ENCODE measurements around the gene SLC35E2B. TPM values are rescaled to one million over a fixed set of nuclear protein-coding genes. Genes with fewer than 3 reads are reported as not detected.

Gene SLC35E2B
- total and polyA plus RNA-seq, 3 donors from 2014 or later: 25.9 to 50.0 (median 48.8) TPM

GRCh38 chr1:1629430-1630190, 63.0 kb downstream of the SLC35E2B start:
- no peak for DNase-seq
- 61 to 71% methylated on average over 37 to 43 of the region's 48 CpGs for WGBS, 2 donors
- Histone ChIP-seq H3K9me3 (no peaks in the 10 kb centered on the region), H3K36me3 (ENCODE audit: low read depth, missing control alignments) (no peaks in the 10 kb centered on the region), H3K4me1 (peaks cover 3% of the 10 kb centered on the region), H3K27ac (no peak overlapping the region), H3K27me3 (no peaks in the 10 kb centered on the region), H3K4me3 (peak overlapping the region in 1 of 2 donors; percentile 20)
- intact Hi-C loops (cut with DNase I; ENCODE audit: low total_unique reads): no loop called here
- no peak for TF ChIP-seq CTCF (IDR thresholded peaks at IDR 0.05)

- Histone ChIP-seq H3K9me3 (no peaks in the 10 kb centered on the region), H3K27me3 (no peaks in the 10 kb centered on the region), H3K27ac (no peak overlapping the region), H3K4me1 (peaks cover 3% of the 10 kb centered on the region), H3K36me3 (ENCODE audit: low read depth, missing control alignments) (no peaks in the 10 kb centered on the region), H3K4me3 (peak overlapping the region in 1 of 2 donors; percentile 20)
- intact Hi-C loops (cut with DNase I; ENCODE audit: low total_unique reads): no loop called here
- no peak for TF ChIP-seq POLR2A (IDR thresholded peaks at IDR 0.05)
- no peak for TF ChIP-seq CTCF (IDR thresholded peaks at IDR 0.05)
- 36 to 82% methylated on average over 19 to 26 of the region's 53 CpGs for WGBS, 2 donors
- DNase-seq: no peak
These were observed 63.7 kb downstream of the SLC35E2B start for GRCh38 chr1:1628754-1629429.

- Histone ChIP-seq H3K4me1 (peaks cover 3% of the 10 kb centered on the region), H3K9me3 (no peaks in the 10 kb centered on the region), H3K4me3 (no peak overlapping the region), H3K36me3 (ENCODE audit: low read depth, missing control alignments) (no peaks in the 10 kb centered on the region), H3K27me3 (no peaks in the 10 kb centered on the region), H3K27ac (no peak overlapping the region)
- TF ChIP-seq POLR2A (IDR thresholded peaks at IDR 0.05) (no peak), CTCF (IDR thresholded peaks at IDR 0.05) (no peak)
- DNase-seq: no peak
- 75 to 94% methylated on average over 8 to 53 of the region's 53 CpGs for WGBS, 2 donors
- intact Hi-C loops (cut with DNase I; ENCODE audit: low total_unique reads): no loop called here
These were observed 64.5 kb downstream of the SLC35E2B start for GRCh38 chr1:1627829-1628753.

GRCh38 chr1:1627261-1627828, 65.2 kb downstream of the SLC35E2B start:
- Histone ChIP-seq H3K4me1 (peaks cover 3% of the 10 kb centered on the region), H3K36me3 (ENCODE audit: low read depth, missing control alignments) (no peaks in the 10 kb centered on the region), H3K27me3 (no peaks in the 10 kb centered on the region), H3K27ac (no peak overlapping the region), H3K4me3 (no peak overlapping the region), H3K9me3 (no peaks in the 10 kb centered on the region)
- 81 to 100% methylated on average over 1 to 37 of the region's 37 CpGs for WGBS, 2 donors
- intact Hi-C loops (cut with DNase I; ENCODE audit: low total_unique reads): no loop called here
- no peak for DNase-seq
- no peak for TF ChIP-seq POLR2A (IDR thresholded peaks at IDR 0.05)
- TF ChIP-seq CTCF (IDR thresholded peaks at IDR 0.05): no peak

All from testis (tissue), 3 donors.